K562 (cell line): ENCODE results near the gene TCTN3. TPM values are rescaled to one million over a fixed set of nuclear protein-coding genes. Genes with fewer than 3 reads are reported as not detected.

Experiments
- ATAC-seq: fragments of 200-7000 bp; cut with Tn5 transposase; 3 replicates; pipeline ENCODE4 v1.9.1; 2020; ENCODE audit warnings: moderate library complexity
- BruUV-seq: library from RNA; stranded (reverse); fragments of 400-500 nt; replicated peaks from 2 replicates; lab custom pipeline; 2021; lab: Mats Ljungman, UMichigan
- CTCF ChIA-PET: fragments of 300-600 bp; formaldehyde crosslinking; extraction: SDS; loops from one replicate; lab custom pipeline; 2021; ENCODE audit warnings: low intra/inter-chr PET ratio; lab: Yijun Ruan, JAX
- POLR2A ChIA-PET: fragments of 300-600, 350-650 bp; sonication (Branson Sonifier 250); formaldehyde crosslinking; extraction: SDS; loops from one replicate; lab custom pipeline; 2021; ENCODE audit warnings: antibody characterized with exemption, inconsistent platforms; lab: Yijun Ruan, JAX
- DNase-seq, 4 experiments: peaks; one replicate each; pipeline versions ENCODE4 v3.0.0 to v3.0.0-alpha.2; 2011 to 2018; ENCODE audit warnings: low spot score in 3 of 4, mixed read lengths in 3 of 4; ENCODE audit errors: extremely low read depth in 1 of 4
- FAIRE-seq: peaks from 2 replicates; lab custom pipeline; 2011; peaks lifted over from hg19 to GRCh38; lab: Jason Lieb, UNC
- H2AFZ ChIP-seq: 2 replicates; pipeline ENCODE4 v1.6.0; 2011; ENCODE audit warnings: low read depth, low read length, control low read depth, inconsistent platforms
- H3K27ac ChIP-seq: fragments of 200-600 bp; 3 replicates; pipeline ENCODE4 v1.8.0; 2011; ENCODE audit warnings: low read depth, mild to moderate bottlenecking, control low read depth, inconsistent platforms, low read length, moderate library complexity, mixed read lengths; ENCODE audit errors: extremely low read depth
- H3K27me3 ChIP-seq, 2 experiments: fragments of 300-600 bp in 1 of 2; 2 replicates in 1 of 2; 3 replicates in 1 of 2; pipeline versions ENCODE4 v1.6.0 to v1.8.0; 2011; ENCODE audit warnings: inconsistent platforms in 2 of 2, low read length in 2 of 2, mild to moderate bottlenecking in 1 of 2, mixed read lengths in 1 of 2, moderate library complexity in 1 of 2; ENCODE audit not compliant: control insufficient read depth in 2 of 2, insufficient read depth in 2 of 2
- H3K36me3 ChIP-seq: fragments of 300-600 bp; 3 replicates; pipeline ENCODE4 v1.8.0; 2011; ENCODE audit warnings: mild to moderate bottlenecking, low read length, inconsistent platforms; ENCODE audit not compliant: control insufficient read depth, insufficient read depth
- H3K4me1 ChIP-seq, 2 experiments: fragments of 200-600 bp in 1 of 2; replicated peaks in 1 of 2; 2 replicates in 1 of 2; 3 replicates in 1 of 2; pipeline versions ENCODE4 v1.5.1 to v1.8.0; 2011; ENCODE audit warnings: inconsistent platforms in 2 of 2, low read length in 2 of 2, mild to moderate bottlenecking in 1 of 2, mixed read lengths in 1 of 2, moderate library complexity in 1 of 2; ENCODE audit not compliant: control insufficient read depth in 2 of 2, insufficient read depth in 2 of 2
- H3K4me2 ChIP-seq: 2 replicates; pipeline ENCODE4 v1.6.1; 2011; ENCODE audit warnings: low read length, control low read depth, inconsistent platforms, mixed read lengths; ENCODE audit not compliant: insufficient read depth
- H3K4me3 ChIP-seq: fragments of 200-600 bp; sonication (generic), shearing (Covaris generic); 2 replicates; pipeline ENCODE4 v1.5.1; 2016; ENCODE audit warnings: control low read depth, inconsistent platforms
- H3K79me2 ChIP-seq: fragments of 200-600 bp; 3 replicates; pipeline ENCODE4 v1.8.0; 2011; ENCODE audit warnings: low read length, inconsistent platforms; ENCODE audit not compliant: control insufficient read depth, insufficient read depth
- H3K9ac ChIP-seq, 2 experiments: 2 replicates each; pipeline versions ENCODE4 v1.6.0 to v1.6.1; 2011; ENCODE audit warnings: low read depth in 2 of 2, low read length in 2 of 2, control low read depth in 1 of 2, inconsistent platforms in 1 of 2, mild to moderate bottlenecking in 1 of 2, mixed read lengths in 1 of 2; ENCODE audit not compliant: insufficient read depth in 1 of 2
- H3K9me1 ChIP-seq: one replicate; pipeline ENCODE4 v1.6.0; 2011; ENCODE audit warnings: inconsistent platforms, mild to moderate bottlenecking, low read length, moderate library complexity; ENCODE audit not compliant: control insufficient read depth, insufficient read depth
- H3K9me3 ChIP-seq: replicated peaks from 2 replicates; pipeline ENCODE4 v1.5.1; 2011; ENCODE audit warnings: low read depth, low read length, inconsistent platforms; ENCODE audit not compliant: control insufficient read depth, insufficient read depth
- H4K20me1 ChIP-seq: replicated peaks from 2 replicates; pipeline ENCODE4 v1.6.1; 2011; ENCODE audit warnings: low read length, inconsistent platforms, mixed read lengths; ENCODE audit not compliant: control insufficient read depth, insufficient read depth
- ATF1 ChIP-seq, 2 experiments: fragments of 450-650 bp in 1 of 2; IDR thresholded peaks; 2 replicates each; pipeline ENCODE4 v1.6.1; 2016; ENCODE audit warnings: missing compliant biosample characterization in 1 of 2, missing genetic modification characterization in 1 of 2
- BRF2 ChIP-seq: IDR thresholded peaks from 3 replicates; pipeline ENCODE4 v1.6.1; 2011; ENCODE audit warnings: borderline replicate concordance, mild to moderate bottlenecking; ENCODE audit not compliant: insufficient read length, insufficient read depth
- GTF2B ChIP-seq: IDR thresholded peaks from 2 replicates; pipeline ENCODE4 v1.6.1; 2011; ENCODE audit not compliant: insufficient read length; ENCODE audit errors: extremely low read depth
- IRF2 ChIP-seq: sonication (generic); formaldehyde crosslinking; IDR thresholded peaks from 2 replicates; pipeline ENCODE4 v1.8.1; 2022; ENCODE audit warnings: mild to moderate bottlenecking, missing genetic modification reagents
- MAFK ChIP-seq: IDR thresholded peaks from 2 replicates; pipeline ENCODE4 v1.6.1; 2011; ENCODE audit warnings: low read length, improper control_type of control experiment
- MCM3 ChIP-seq: fragments of 450-650 bp; IDR thresholded peaks from 2 replicates; pipeline ENCODE4 v1.6.1; 2016
- MTA3 ChIP-seq: fragments of 450-650 bp; formaldehyde crosslinking; IDR thresholded peaks from 2 replicates; pipeline ENCODE4 v1.6.1; 2017; ENCODE audit warnings: mild to moderate bottlenecking, borderline replicate concordance
- NR2C2 ChIP-seq, 2 experiments: fragments of 200-800 bp in 1 of 2; sonication (Bioruptor generic) in 1 of 2; sonication (generic) in 1 of 2; formaldehyde crosslinking in 1 of 2; IDR thresholded peaks; 2 replicates each; pipeline versions ENCODE4 v1.6.1 to v1.8.0; 2016 to 2022; ENCODE audit warnings: mild to moderate bottlenecking in 1 of 2, missing compliant biosample characterization in 1 of 2, missing genetic modification characterization in 1 of 2, missing genetic modification reagents in 1 of 2
- POU5F1 ChIP-seq: fragments of 150-350 bp; IDR thresholded peaks from 2 replicates; pipeline ENCODE4 v1.6.1; 2014; ENCODE audit warnings: borderline replicate concordance, low read length, low read depth, mild to moderate bottlenecking; ENCODE audit not compliant: partially characterized antibody
- RBM22 ChIP-seq: fragments of 200-400 bp; formaldehyde crosslinking; IDR thresholded peaks from 2 replicates; pipeline ENCODE4 v1.6.1; 2018; ENCODE audit warnings: low read length, low read depth; ENCODE audit not compliant: poor library complexity, severe bottlenecking
- ZNF431 ChIP-seq: sonication (generic); formaldehyde crosslinking; IDR thresholded peaks from 2 replicates; pipeline ENCODE4 v1.8.0; 2022; ENCODE audit warnings: mild to moderate bottlenecking, missing genetic modification reagents
- ZNF830 ChIP-seq: fragments of 250-450 bp; sonication (Bioruptor Pico); IDR thresholded peaks from 2 replicates; pipeline ENCODE4 v1.5.0; 2021; ENCODE audit warnings: mild to moderate bottlenecking
- WGBS: fragments of 100-300 bp; shearing (Covaris generic); methylation state at CpG from one replicate; pipeline ENCODE4 v1.1.6; 2016; ENCODE audit warnings: low coverage, mixed read lengths; ENCODE audit not compliant: insufficient coverage; ENCODE audit errors: missing lambda C conversion rate; 5-methylcytosine and 5-hydroxymethylcytosine counted together
- in situ Hi-C: fragments of 300-500 bp; cut with MboI; formaldehyde crosslinking; loops from 4 replicates; pipeline ENCODE4 v1.15.0; 2018; ENCODE audit warnings: inconsistent platforms, mixed read lengths
- intact Hi-C: fragments of 100-400 bp; cut with micrococcal nuclease; formaldehyde crosslinking; loops from 2 replicates; pipeline ENCODE4 v1.14.2; 2022
- polyA plus RNA-seq, 8 experiments: library from polyadenylated mRNA; depleted of rRNA in 4 of 8; stranded (reverse) in 5 of 8; unstranded in 3 of 8; fragments of >200 nt; fragmentation: Nextera tagmentation in 2 of 8; fragmentation: Illumina TruSeq in 1 of 8; extraction: Ambion mirVana in 2 of 8; extraction: Trizol in 1 of 8; gene quantifications; 2 replicates each; pipeline versions ENCODE4 v1.2.1 to v1.2.3, GENCODE V29; 2011 to 2014; ENCODE audit warnings: inconsistent platforms in 1 of 8, missing spikeins in 1 of 8
- total RNA-seq, 7 experiments: library from RNA; depleted of rRNA in 6 of 7; stranded (reverse); fragments of >200 nt in 6 of 7; fragmentation: Illumina TruSeq in 2 of 7; extraction: Trizol in 2 of 7; gene quantifications; 2 replicates each; pipeline versions ENCODE4 v1.2.1 to v1.2.3, GENCODE V29; 2011 to 2021; ENCODE audit warnings: low replicate concordance in 1 of 7

The TCTN3 gene
- total and polyA plus RNA-seq, 9 of the 15 experiments (the other 6 are each of a cell fraction or from before 2014, with no cell fraction given): 10.4 to 25.8 (median 16.3) TPM

GRCh38 chr10:95693071-95693667 is 558 bp downstream of the TCTN3 start:
- WGBS: 5% methylated on average over 14 of the region's 15 CpGs
- FAIRE-seq (no peak), DNase-seq (peak in 2 of 4 experiments; percentile 7 to 8), ATAC-seq (peak; percentile 3; the same call in 2 of the 3 replicates)
- 0 out of 2 replicates have a peak, but pooled peaks cover 1% of the 10 kb centered on the region for H3K9me3 ChIP-seq
- H3K9ac ChIP-seq: peak overlapping the region; percentile 79 to 95
- no peak for TF ChIP-seq ZNF431
- no peak for TF ChIP-seq MTA3
- TF ChIP-seq IRF2 (CRISPR knock-in tag): no peak
- TF ChIP-seq POU5F1: no peak
- no peak for TF ChIP-seq BRF2
- TF ChIP-seq ATF1 (CRISPR knock-in tag; IDR thresholded peaks at IDR 0.05): no peak
- TF ChIP-seq ATF1 (tag; IDR thresholded peaks at IDR 0.05): no peak
- no peak for TF ChIP-seq MCM3
- no peak for TF ChIP-seq MAFK
- TF ChIP-seq NR2C2 (CRISPR knock-in tag; IDR thresholded peaks at IDR 0.05): no peak
- TF ChIP-seq NR2C2 (tag; IDR thresholded peaks at IDR 0.05): no peak
- TF ChIP-seq GTF2B: no peak
- TF ChIP-seq RBM22: no peak
- TF ChIP-seq ZNF830: no peak
- POLR2A ChIA-PET: interaction anchor here (0.5 to 1.1 kb wide), 3 partner anchors 25 to 739 kb away, joined by 3 to 4 read pairs (median 4); no protein-coding TSS in a partner anchor
- peaks cover 22% of the 10 kb centered on the region for H3K79me2 ChIP-seq
- peaks cover 0 to 2% of the 10 kb centered on the region in 2 experiments; a peak in 2 of 5 replicates for H3K4me1 ChIP-seq
- H3K4me3 ChIP-seq: peak overlapping the region; percentile 88
- CTCF ChIA-PET: interaction anchor here (0.6 to 3.2 kb wide), 5 partner anchors 11 to 172 kb away, joined by 3 to 21 read pairs (median 3); no protein-coding TSS in a partner anchor
- H3K36me3 ChIP-seq: peaks cover 43% of the 10 kb centered on the region; the same call in 2 of the 3 replicates
- BruUV-seq: TSS peak; percentile 42
- in situ Hi-C loops (loop anchor here (5.0 kb wide), 1 partner anchor 154 kb away; no protein-coding TSS in a partner anchor), intact Hi-C loops (loop anchor here (5.0 kb wide), 1 partner anchor 49 kb away; no protein-coding TSS in a partner anchor)
- H3K27me3 ChIP-seq: no peaks in the 10 kb centered on the region
- H3K9me1 ChIP-seq: no peaks in the 10 kb centered on the region
- H4K20me1 ChIP-seq: no peaks in the 10 kb centered on the region
- H2AFZ ChIP-seq: peak overlapping the region; percentile 90
- H3K27ac ChIP-seq: peak overlapping the region; percentile 66
- H3K4me2 ChIP-seq: peak overlapping the region; percentile 94
